ENCODE data around the gene ERC1.
"Not testable (repeated sequence)": the region's sequence is repeated elsewhere in the genome, so short reads cannot be mapped to it uniquely, and the experiment has no call there.

ERC1 gene

DNA sequence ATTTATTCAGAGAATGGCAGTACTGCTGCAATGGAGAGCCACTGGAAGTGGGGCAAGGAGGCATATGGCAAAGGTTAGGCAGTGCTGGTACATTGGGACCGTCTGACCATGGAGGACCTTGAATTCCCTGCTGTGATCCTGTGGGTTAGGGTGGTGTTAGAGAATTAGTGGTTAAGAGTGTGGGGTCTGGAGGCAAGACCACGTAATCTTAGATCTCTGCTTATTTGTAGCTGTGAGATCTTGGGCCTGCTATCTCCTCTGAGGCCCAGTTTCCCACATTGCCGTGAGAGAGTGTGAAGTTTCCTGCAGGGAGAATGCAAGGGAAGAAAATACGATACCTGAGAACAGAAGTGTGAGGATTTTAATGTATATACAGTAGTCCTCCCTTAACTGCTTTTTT lies 147.7 kb downstream of the ERC1 start:
- H4K20me1 ChIP-seq (ENCODE audit: insufficient read depth, low read length): no peaks in the 10 kb centered on the region
- no peak overlapping the region for H2AFZ ChIP-seq (ENCODE audit: low read length)
- no peaks in the 10 kb centered on the region for H3K27me3 ChIP-seq (ENCODE audit: insufficient read depth, low read length)
- H3K9me3 ChIP-seq (ENCODE audit: low read length): no peaks in the 10 kb centered on the region
- no peak overlapping the region for H3K4me2 ChIP-seq (ENCODE audit: low read length)
- no peak overlapping the region for H3K27ac ChIP-seq (ENCODE audit: low read depth, low read length, poor library complexity, severe bottlenecking)
- no peaks in the 10 kb centered on the region for H3K9me2 ChIP-seq (ENCODE audit: low read depth, low read length)
- H3K4me1 ChIP-seq (ENCODE audit: insufficient read depth, low read length, severe bottlenecking): no peaks in the 10 kb centered on the region
- no peaks in the 10 kb centered on the region for H3F3A ChIP-seq (ENCODE audit: insufficient read depth, low read length)
- TF ChIP-seq, protein P1, sequence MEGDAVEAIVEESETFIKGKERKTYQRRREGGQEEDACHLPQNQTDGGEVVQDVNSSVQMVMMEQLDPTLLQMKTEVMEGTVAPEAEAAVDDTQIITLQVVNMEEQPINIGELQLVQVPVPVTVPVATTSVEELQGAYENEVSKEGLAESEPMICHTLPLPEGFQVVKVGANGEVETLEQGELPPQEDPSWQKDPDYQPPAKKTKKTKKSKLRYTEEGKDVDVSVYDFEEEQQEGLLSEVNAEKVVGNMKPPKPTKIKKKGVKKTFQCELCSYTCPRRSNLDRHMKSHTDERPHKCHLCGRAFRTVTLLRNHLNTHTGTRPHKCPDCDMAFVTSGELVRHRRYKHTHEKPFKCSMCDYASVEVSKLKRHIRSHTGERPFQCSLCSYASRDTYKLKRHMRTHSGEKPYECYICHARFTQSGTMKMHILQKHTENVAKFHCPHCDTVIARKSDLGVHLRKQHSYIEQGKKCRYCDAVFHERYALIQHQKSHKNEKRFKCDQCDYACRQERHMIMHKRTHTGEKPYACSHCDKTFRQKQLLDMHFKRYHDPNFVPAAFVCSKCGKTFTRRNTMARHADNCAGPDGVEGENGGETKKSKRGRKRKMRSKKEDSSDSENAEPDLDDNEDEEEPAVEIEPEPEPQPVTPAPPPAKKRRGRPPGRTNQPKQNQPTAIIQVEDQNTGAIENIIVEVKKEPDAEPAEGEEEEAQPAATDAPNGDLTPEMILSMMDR (IDR thresholded peaks at IDR 0.05; ENCODE audit: low read length): no peak
- no peak for TF ChIP-seq EZH2 (IDR thresholded peaks at IDR 0.05; ENCODE audit: borderline replicate concordance, low read length)
- no peaks in the 10 kb centered on the region for H3K79me2 ChIP-seq (ENCODE audit: insufficient read depth, low read length)
- H3K4me3 ChIP-seq (ENCODE audit: low read depth, low read length, poor library complexity, severe bottlenecking): no peak overlapping the region
- H3K36me3 ChIP-seq (ENCODE audit: insufficient read depth, low read length): no peaks in the 10 kb centered on the region
- H3K9ac ChIP-seq (ENCODE audit: low read length): no peak overlapping the region

DNA sequence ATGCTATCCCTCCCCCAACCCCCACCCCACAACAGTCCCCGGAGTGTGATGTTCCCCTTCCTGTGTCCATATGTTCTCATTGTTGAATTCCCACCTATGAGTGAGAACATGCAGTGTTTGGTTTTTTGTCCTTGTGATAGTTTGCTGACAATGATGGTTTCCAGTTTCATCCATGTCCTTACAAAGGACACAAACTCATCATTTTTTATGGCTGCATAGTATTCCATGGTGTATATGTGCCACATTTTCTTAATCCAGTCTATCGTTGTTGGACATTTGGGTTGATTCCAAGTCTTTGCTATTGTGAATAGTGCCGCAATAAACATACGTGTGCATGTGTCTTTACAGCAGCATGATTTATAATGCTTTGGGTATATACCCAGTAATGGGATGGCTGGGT lies 155.7 kb downstream of the ERC1 start:
- H3K27ac ChIP-seq (ENCODE audit: low read depth, low read length, poor library complexity, severe bottlenecking); H3K36me3 ChIP-seq (ENCODE audit: insufficient read depth, low read length); H3K9me2 ChIP-seq (ENCODE audit: low read depth, low read length); H3K27me3 ChIP-seq (ENCODE audit: insufficient read depth, low read length); H3F3A ChIP-seq (ENCODE audit: insufficient read depth, low read length); H3K9ac ChIP-seq (ENCODE audit: low read length); H3K9me3 ChIP-seq (ENCODE audit: low read length); H2AFZ ChIP-seq (ENCODE audit: low read length); H3K4me3 ChIP-seq (ENCODE audit: low read depth, low read length, poor library complexity, severe bottlenecking); H3K4me2 ChIP-seq (ENCODE audit: low read length); H4K20me1 ChIP-seq (ENCODE audit: insufficient read depth, low read length); H3K79me2 ChIP-seq (ENCODE audit: insufficient read depth, low read length); H3K4me1 ChIP-seq (ENCODE audit: insufficient read depth, low read length, severe bottlenecking): not testable (repeated sequence)

DNA sequence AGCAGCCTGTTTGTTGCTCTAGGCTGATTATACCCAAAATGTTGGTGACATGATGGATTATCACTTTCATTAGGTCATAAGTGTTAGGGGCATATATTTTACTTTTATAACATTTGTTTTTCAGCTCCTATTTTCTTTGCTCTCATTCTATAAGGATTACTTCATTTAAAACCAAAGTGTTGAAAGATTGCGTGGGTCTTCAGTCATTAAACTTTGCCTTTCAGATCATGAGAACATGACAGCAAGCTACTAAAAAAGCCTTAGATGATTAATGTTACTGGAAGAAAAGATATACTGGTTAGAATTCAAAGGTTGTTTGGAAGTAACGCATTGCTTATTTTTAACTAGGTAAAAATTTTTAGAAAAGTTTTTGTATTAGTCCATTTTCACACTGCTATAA lies 156.8 kb downstream of the ERC1 start:
- no peak overlapping the region for H3K4me3 ChIP-seq (ENCODE audit: low read depth, low read length, poor library complexity, severe bottlenecking)
- no peak overlapping the region for H2AFZ ChIP-seq (ENCODE audit: low read length)
- peaks cover 7% of the 10 kb centered on the region for H3K9me3 ChIP-seq (ENCODE audit: low read length)
- no peaks in the 10 kb centered on the region for H3K79me2 ChIP-seq (ENCODE audit: insufficient read depth, low read length)
- no peak overlapping the region for H3K4me2 ChIP-seq (ENCODE audit: low read length)
- peaks cover 6% of the 10 kb centered on the region; the same call in 1 of the 2 replicates for H3K36me3 ChIP-seq (ENCODE audit: insufficient read depth, low read length)
- no peak overlapping the region for H3K9ac ChIP-seq (ENCODE audit: low read length)
- no peaks in the 10 kb centered on the region for H3K9me2 ChIP-seq (ENCODE audit: low read depth, low read length)
- H4K20me1 ChIP-seq (ENCODE audit: insufficient read depth, low read length): no peaks in the 10 kb centered on the region
- no peaks in the 10 kb centered on the region for H3F3A ChIP-seq (ENCODE audit: insufficient read depth, low read length)
- no peaks in the 10 kb centered on the region for H3K4me1 ChIP-seq (ENCODE audit: insufficient read depth, low read length, severe bottlenecking)
- TF ChIP-seq, protein P1 (IDR thresholded peaks at IDR 0.05; ENCODE audit: low read length): no peak
- TF ChIP-seq EZH2 (IDR thresholded peaks at IDR 0.05; ENCODE audit: borderline replicate concordance, low read length): no peak
- H3K27me3 ChIP-seq (ENCODE audit: insufficient read depth, low read length): no peaks in the 10 kb centered on the region
- no peak overlapping the region for H3K27ac ChIP-seq (ENCODE audit: low read depth, low read length, poor library complexity, severe bottlenecking)

DNA sequence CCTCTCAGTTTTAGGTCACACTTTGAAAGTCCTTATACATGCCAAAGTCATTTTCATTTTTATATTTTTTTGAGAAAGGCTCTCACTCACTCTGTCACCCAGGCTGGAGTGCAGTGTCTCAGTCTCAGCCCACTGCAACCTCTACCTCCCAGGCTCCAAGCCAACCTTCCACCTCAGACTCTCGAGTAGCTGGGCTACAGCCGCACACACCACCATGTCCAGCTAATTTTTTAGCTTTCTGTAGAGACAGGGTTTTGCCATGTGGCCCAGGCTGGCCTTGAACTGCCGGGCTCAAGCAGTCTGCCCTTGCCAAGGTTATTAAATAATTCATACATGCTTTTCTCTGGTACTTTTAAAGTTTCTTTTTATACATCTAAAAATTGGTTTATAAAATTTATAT lies 166.0 kb downstream of the ERC1 start:
- Histone ChIP-seq H3K4me1 (ENCODE audit: insufficient read depth, low read length, severe bottlenecking) (peaks cover 9% of the 10 kb centered on the region), H3K79me2 (ENCODE audit: insufficient read depth, low read length) (no peaks in the 10 kb centered on the region), H3K27ac (ENCODE audit: low read depth, low read length, poor library complexity, severe bottlenecking) (no peak overlapping the region), H3K36me3 (ENCODE audit: insufficient read depth, low read length) (no peaks in the 10 kb centered on the region; the same call in 1 of the 2 replicates), H3K9me2 (ENCODE audit: low read depth, low read length) (no peaks in the 10 kb centered on the region; the same call in 1 of the 2 replicates), H4K20me1 (ENCODE audit: insufficient read depth, low read length) (no peaks in the 10 kb centered on the region), H3K4me3 (ENCODE audit: low read depth, low read length, poor library complexity, severe bottlenecking) (no peak overlapping the region), H2AFZ (ENCODE audit: low read length) (no peak overlapping the region), H3F3A (ENCODE audit: insufficient read depth, low read length) (no peaks in the 10 kb centered on the region), H3K9me3 (ENCODE audit: low read length) (no peaks in the 10 kb centered on the region), H3K9ac (ENCODE audit: low read length) (no peak overlapping the region), H3K27me3 (ENCODE audit: insufficient read depth, low read length) (no peaks in the 10 kb centered on the region), H3K4me2 (ENCODE audit: low read length) (no peak overlapping the region)
- TF ChIP-seq EZH2 (IDR thresholded peaks at IDR 0.05; ENCODE audit: borderline replicate concordance, low read length): no peak
- TF ChIP-seq, protein P1 (IDR thresholded peaks at IDR 0.05; ENCODE audit: low read length): no peak

All from OCI-LY1 (cell line).